Limb (tissue), 2 donors: ENCODE results near the gene ACSF3.
A peak's percentile ranks its signal among the peaks of the same experiment; 100 is the strongest.
"Not testable (repeated sequence)": the region's sequence is repeated elsewhere in the genome, so short reads cannot be mapped to it uniquely, and the experiment has no call there.

Source experiments
- DNase-seq, 2 donors: peaks; one replicate each; pipeline ENCODE4 v3.0.0-alpha.2; 2016; ENCODE audit errors: extremely low spot score in 2 of 2

Gene ACSF3

GRCh38 chr16:89156740-89157645, 63.3 kb downstream of the ACSF3 start:
- no peak for DNase-seq

- DNase-seq: no peak
Observed at GRCh38 chr16:89157778-89158177, 64.1 kb downstream of the ACSF3 start.

- DNase-seq: no peak
Observed at GRCh38 chr16:89159066-89159849, 65.6 kb downstream of the ACSF3 start.

GRCh38 chr16:89159850-89160354, 66.2 kb downstream of the ACSF3 start:
- DNase-seq: no peak

GRCh38 chr16:89160977-89161701, 67.5 kb downstream of the ACSF3 start:
- DNase-seq: no peak

- DNase-seq: no peak
Observed at GRCh38 chr16:89161763-89162713, 68.4 kb downstream of the ACSF3 start.

- no peak for DNase-seq
Observed at GRCh38 chr16:89163297-89163696, 69.6 kb downstream of the ACSF3 start.

GRCh38 chr16:89164436-89164835, 70.8 kb downstream of the ACSF3 start:
- DNase-seq: no peak

- no peak for DNase-seq
Observed at GRCh38 chr16:89164847-89165680, 71.4 kb downstream of the ACSF3 start.

- DNase-seq: not testable (repeated sequence)
Observed at GRCh38 chr16:89165681-89165979, 72.0 kb downstream of the ACSF3 start.

GRCh38 chr16:89166696-89167424, 73.2 kb downstream of the ACSF3 start:
- no peak for DNase-seq

GRCh38 chr16:89167425-89167941, 73.8 kb downstream of the ACSF3 start:
- peak; percentile 60 to 93 for DNase-seq

- DNase-seq: no peak
Observed at GRCh38 chr16:89168381-89169189, 74.9 kb downstream of the ACSF3 start.

- no peak for DNase-seq
Observed at GRCh38 chr16:89169778-89170177, 76.1 kb downstream of the ACSF3 start.

GRCh38 chr16:89170346-89171215, 76.9 kb downstream of the ACSF3 start:
- DNase-seq: no peak

- DNase-seq: peak; percentile 87 to 96
Observed at GRCh38 chr16:89171216-89172170, 77.8 kb downstream of the ACSF3 start, which contains the start of gene CDH15. CDH15 (plus strand) TSS chr16:89171748; CDS start chr16:89171832, 84 bp downstream.
